Measurements from ENCODE around the gene TUBB2A.
"Not testable (repeated sequence)": the region's sequence is repeated elsewhere in the genome, so short reads cannot be mapped to it uniquely, and the experiment has no call there.

Gene TUBB2A

GRCh38 chr6:3157131-3157933 lies at the start of gene TUBB2A:
Gene TUBB2A, minus strand, starts transcription at chr6:3157544. Its CDS starts 81 bp downstream, at chr6:3157463.
- peak; percentile 88 for DNase-seq

GRCh38 chr6:3206339-3207015 lies 49.1 kb upstream of the TUBB2A start:
- no peak for DNase-seq

GRCh38 chr6:3205913-3206312 lies 48.6 kb upstream of the TUBB2A start:
- no peak for DNase-seq

GRCh38 chr6:3204921-3205320 lies 47.6 kb upstream of the TUBB2A start:
- DNase-seq, result no peak

- no peak for DNase-seq
These were observed 45.8 kb upstream of the TUBB2A start for GRCh38 chr6:3202999-3203696.

- DNase-seq, result no peak
These were observed 44.0 kb upstream of the TUBB2A start for GRCh38 chr6:3201388-3201787.

- DNase-seq, result no peak
These were observed 43.3 kb upstream of the TUBB2A start for GRCh38 chr6:3200682-3201081.

GRCh38 chr6:3199382-3199781 lies 42.0 kb upstream of the TUBB2A start:
- DNase-seq, result no peak

- not testable (repeated sequence) for DNase-seq
These were observed 40.4 kb upstream of the TUBB2A start for GRCh38 chr6:3197734-3198133.

GRCh38 chr6:3196770-3197169 lies 39.4 kb upstream of the TUBB2A start:
- no peak for DNase-seq

- no peak for DNase-seq
These were observed 38.6 kb upstream of the TUBB2A start for GRCh38 chr6:3195695-3196497.

GRCh38 chr6:3195420-3195694 lies 38.0 kb upstream of the TUBB2A start:
- DNase-seq, result no peak

GRCh38 chr6:3194535-3195419 lies 37.4 kb upstream of the TUBB2A start:
- no peak for DNase-seq

- DNase-seq, result no peak
These were observed 35.9 kb upstream of the TUBB2A start for GRCh38 chr6:3193102-3193849.

GRCh38 chr6:3190779-3191178 lies 33.4 kb upstream of the TUBB2A start:
- DNase-seq, result no peak

- DNase-seq, result no peak
These were observed 32.7 kb upstream of the TUBB2A start for GRCh38 chr6:3190056-3190455.

- DNase-seq, result not testable (repeated sequence)
These were observed 31.8 kb upstream of the TUBB2A start for GRCh38 chr6:3189192-3189591.

- no peak for DNase-seq
These were observed 30.9 kb upstream of the TUBB2A start for GRCh38 chr6:3188262-3188661.

- DNase-seq, result no peak
These were observed 29.6 kb upstream of the TUBB2A start for GRCh38 chr6:3186974-3187382.

GRCh38 chr6:3183066-3183465 lies 25.7 kb upstream of the TUBB2A start:
- DNase-seq, result no peak

GRCh38 chr6:3181105-3181504 lies 23.8 kb upstream of the TUBB2A start:
- no peak for DNase-seq
